ENCODE measurements around the gene LRR1. TPM values are rescaled to one million over a fixed set of nuclear protein-coding genes. Genes with fewer than 3 reads are reported as not detected.

Gene LRR1
- total and polyA plus RNA-seq, 11 donors: 2.1 to 39.6 (median 7.1) TPM

DNA sequence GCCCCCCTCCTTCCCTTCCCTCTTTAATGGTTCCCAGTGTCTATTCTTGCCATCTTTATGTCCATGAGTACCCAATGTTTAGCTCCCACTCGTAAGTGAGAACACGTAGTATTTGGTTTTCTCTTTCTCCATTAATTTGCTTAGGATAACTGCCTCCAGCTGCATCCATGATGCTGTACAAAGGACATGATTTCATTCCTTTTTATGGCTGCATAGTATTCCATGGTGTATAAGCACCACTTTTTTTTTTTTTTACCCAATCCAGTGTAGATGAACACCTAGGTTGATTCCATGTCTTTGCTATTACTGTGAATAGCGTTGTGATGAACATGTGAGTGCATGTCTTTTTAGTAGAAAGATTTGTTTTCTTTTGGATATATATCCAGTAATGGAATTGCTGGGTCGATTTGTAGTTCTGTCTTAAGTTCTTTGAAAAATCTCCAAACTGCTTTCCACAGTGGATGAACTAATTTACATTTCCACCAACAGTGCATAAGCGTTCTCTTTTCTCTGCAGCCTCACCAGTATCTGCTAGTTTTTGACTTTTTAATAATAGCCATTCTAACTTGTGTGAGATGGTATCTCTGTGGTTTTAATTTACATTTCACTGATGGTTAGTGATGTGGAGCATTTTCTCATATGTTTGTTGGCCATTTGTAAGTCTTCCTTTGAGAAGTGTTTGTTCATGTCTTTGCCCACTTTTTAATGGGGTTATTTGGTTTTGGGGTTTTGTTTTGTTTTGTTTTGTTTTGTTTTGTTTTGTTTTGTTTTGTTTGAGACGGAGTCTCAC lies 38.6 kb upstream of the LRR1 start:
- 86 to 92% (median 90%) methylated on average over 6 of the region's 6 CpGs for WGBS, 4 donors
- TF ChIP-seq, protein P1, sequence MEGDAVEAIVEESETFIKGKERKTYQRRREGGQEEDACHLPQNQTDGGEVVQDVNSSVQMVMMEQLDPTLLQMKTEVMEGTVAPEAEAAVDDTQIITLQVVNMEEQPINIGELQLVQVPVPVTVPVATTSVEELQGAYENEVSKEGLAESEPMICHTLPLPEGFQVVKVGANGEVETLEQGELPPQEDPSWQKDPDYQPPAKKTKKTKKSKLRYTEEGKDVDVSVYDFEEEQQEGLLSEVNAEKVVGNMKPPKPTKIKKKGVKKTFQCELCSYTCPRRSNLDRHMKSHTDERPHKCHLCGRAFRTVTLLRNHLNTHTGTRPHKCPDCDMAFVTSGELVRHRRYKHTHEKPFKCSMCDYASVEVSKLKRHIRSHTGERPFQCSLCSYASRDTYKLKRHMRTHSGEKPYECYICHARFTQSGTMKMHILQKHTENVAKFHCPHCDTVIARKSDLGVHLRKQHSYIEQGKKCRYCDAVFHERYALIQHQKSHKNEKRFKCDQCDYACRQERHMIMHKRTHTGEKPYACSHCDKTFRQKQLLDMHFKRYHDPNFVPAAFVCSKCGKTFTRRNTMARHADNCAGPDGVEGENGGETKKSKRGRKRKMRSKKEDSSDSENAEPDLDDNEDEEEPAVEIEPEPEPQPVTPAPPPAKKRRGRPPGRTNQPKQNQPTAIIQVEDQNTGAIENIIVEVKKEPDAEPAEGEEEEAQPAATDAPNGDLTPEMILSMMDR (IDR thresholded peaks at IDR 0.05): no peak
- TF ChIP-seq POLR2A (IDR thresholded peaks at IDR 0.05): no peak
- DNase-seq (no peak), ATAC-seq (no peak)
- H3K27ac ChIP-seq: no peak overlapping the region
- H3K9me3 ChIP-seq: peaks cover 0 to 6% (median 0%) of the 10 kb centered on the region in 12 donors
- no peaks in the 10 kb centered on the region for H3K36me3 ChIP-seq
- intact Hi-C loops (cut with DNase I): no loop called here
- no peaks in the 10 kb centered on the region for H3K4me1 ChIP-seq
- H3K4me3 ChIP-seq: no peak overlapping the region
- no peaks in the 10 kb centered on the region for H3K27me3 ChIP-seq

DNA sequence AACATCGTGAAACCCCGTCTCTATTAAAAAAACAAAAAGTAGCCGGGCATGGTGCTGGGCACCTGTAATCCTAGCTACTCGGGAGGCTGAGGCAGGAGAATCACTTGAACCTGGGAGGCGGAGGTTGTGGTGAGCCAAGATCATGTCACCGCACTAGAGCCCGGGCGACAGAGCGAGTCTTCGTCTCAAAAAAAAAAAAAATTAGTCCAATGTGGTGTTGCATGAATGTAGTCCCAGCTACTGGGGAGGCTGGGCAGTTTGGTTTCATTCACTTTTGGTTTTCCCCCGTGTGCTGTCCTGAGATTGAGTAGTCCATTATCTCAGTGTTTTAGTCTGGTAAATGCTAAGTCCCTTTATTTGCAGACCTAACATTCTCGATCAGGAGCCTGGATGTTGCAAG lies 32.0 kb upstream of the LRR1 start:
- no peaks in the 10 kb centered on the region for H3K27me3 ChIP-seq
- peaks cover 0 to 6% (median 0%) of the 10 kb centered on the region in 12 donors for H3K9me3 ChIP-seq
- no peak for TF ChIP-seq POLR2A (IDR thresholded peaks at IDR 0.05)
- TF ChIP-seq, protein P1 (IDR thresholded peaks at IDR 0.05): no peak
- 91 to 94% (median 93%) methylated on average over 12 of the region's 12 CpGs for WGBS, 4 donors
- no peak overlapping the region for H3K27ac ChIP-seq
- no peak overlapping the region for H3K4me3 ChIP-seq
- DNase-seq: no peak
- no peak for ATAC-seq
- H3K4me1 ChIP-seq: no peaks in the 10 kb centered on the region
- intact Hi-C loops (cut with DNase I): no loop called here
- H3K36me3 ChIP-seq: no peaks in the 10 kb centered on the region

DNA sequence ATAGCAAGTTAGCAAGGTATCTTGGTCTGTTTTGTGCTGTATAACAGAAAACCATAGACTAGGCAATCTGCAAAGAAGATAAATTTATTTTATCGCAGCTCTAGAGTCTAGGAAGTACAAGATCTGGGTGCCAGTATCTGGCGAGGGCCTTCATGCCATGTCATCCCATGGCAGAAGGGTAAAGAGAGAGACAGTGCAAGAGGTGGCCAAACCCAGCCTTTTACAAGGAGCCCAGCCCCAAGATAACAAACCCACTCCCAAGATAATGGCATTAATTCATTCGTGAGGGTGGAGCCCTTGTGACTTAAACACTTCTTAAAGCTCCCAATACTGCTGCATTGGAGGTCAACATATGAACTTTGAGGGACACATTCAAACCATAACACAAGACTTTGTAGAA lies 29.5 kb upstream of the LRR1 start:
- no peak for ATAC-seq
- TF ChIP-seq POLR2A (IDR thresholded peaks at IDR 0.05): no peak
- TF ChIP-seq, protein P1 (IDR thresholded peaks at IDR 0.05): no peak

DNA sequence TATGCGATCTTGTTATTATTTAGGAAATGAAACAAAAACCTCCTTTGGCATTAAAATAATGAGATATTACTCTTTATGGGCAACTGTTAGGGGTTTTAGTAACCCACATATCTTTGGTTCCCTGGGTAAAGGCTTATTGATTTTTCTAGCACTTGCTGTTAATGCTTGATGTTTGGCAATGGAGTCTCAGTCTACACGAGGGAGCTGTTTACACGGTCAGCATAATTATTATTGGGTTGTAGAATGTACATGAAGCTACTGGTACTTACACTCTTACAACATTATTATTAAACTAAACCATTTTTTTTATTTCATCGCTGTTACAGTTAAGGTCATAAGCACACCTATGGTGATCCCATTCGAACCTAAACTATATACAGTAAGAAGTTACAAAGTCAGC lies 24.7 kb upstream of the LRR1 start:
- peaks cover 0 to 3% (median 0%) of the 10 kb centered on the region in 12 donors for H3K4me1 ChIP-seq
- no peak overlapping the region for H3K4me3 ChIP-seq
- H3K27ac ChIP-seq: no peak overlapping the region
- 90 to 93% (median 91%) methylated on average over 5 of the region's 5 CpGs for WGBS, 4 donors
- no peaks in the 10 kb centered on the region for H3K9me3 ChIP-seq
- ATAC-seq: no peak
- TF ChIP-seq POLR2A (IDR thresholded peaks at IDR 0.05): no peak
- TF ChIP-seq, protein P1 (IDR thresholded peaks at IDR 0.05): no peak
- peaks cover 0 to 40% (median 24%) of the 10 kb centered on the region in 9 donors for H3K36me3 ChIP-seq
- DNase-seq: no peak
- intact Hi-C loops (cut with DNase I): no loop called here
- no peaks in the 10 kb centered on the region for H3K27me3 ChIP-seq

More for the DNA sequence above, 29.5 kb upstream of the LRR1 start:
- DNase-seq: no peak
- intact Hi-C loops (cut with DNase I): no loop called here
- peaks cover 0 to 12% (median under 1%) of the 10 kb centered on the region in 9 donors for H3K36me3 ChIP-seq
- H3K4me1 ChIP-seq: no peaks in the 10 kb centered on the region
- no peaks in the 10 kb centered on the region for H3K27me3 ChIP-seq
- 84 to 89% (median 87%) methylated on average over 3 of the region's 3 CpGs for WGBS, 4 donors
- no peaks in the 10 kb centered on the region for H3K9me3 ChIP-seq
- H3K4me3 ChIP-seq: no peak overlapping the region
- no peak overlapping the region for H3K27ac ChIP-seq

Measured in heart left ventricle (tissue), 16 donors.